HFF-Myc (cell line): ENCODE data around the gene NUP58.
A peak's percentile ranks its signal among the peaks of the same experiment; 100 is the strongest.

Experiments
- DNase-seq: peaks from one replicate; pipeline ENCODE4 v3.0.0-alpha.2; 2011; ENCODE audit warnings: low read depth; ENCODE audit errors: extremely low read depth
- H3K4me3 ChIP-seq: replicated peaks from 2 replicates; pipeline ENCODE4 v1.5.1; 2011; ENCODE audit warnings: low read depth, mild to moderate bottlenecking, control low read depth, low read length
- CTCF ChIP-seq: IDR thresholded peaks from 2 replicates; pipeline ENCODE4 v1.5.1; 2012; ENCODE audit warnings: mild to moderate bottlenecking, low read depth, low read length, control low read depth; ENCODE audit errors: missing control alignments

Gene NUP58

GRCh38 chr13:25371875-25372283, 70.5 kb downstream of the NUP58 start, which contains the start of gene ATP8A2:
ATP8A2 (plus strand) TSS chr13:25371974; CDS start chr13:25372213, 239 bp downstream.
- no peak for DNase-seq
- peak within 1 kb of the TSS; percentile 21; the same call in 1 of the 2 replicates for H3K4me3 ChIP-seq
- TF ChIP-seq CTCF: no peak

- peak overlapping the region; percentile 21; the same call in 1 of the 2 replicates for H3K4me3 ChIP-seq
- DNase-seq: no peak
- TF ChIP-seq CTCF: no peak
Observed at GRCh38 chr13:25372284-25373081, 71.1 kb downstream of the NUP58 start.

- DNase-seq: peak; percentile 5
- no peak overlapping the region for H3K4me3 ChIP-seq
- peak; percentile 54 for TF ChIP-seq CTCF
Observed at GRCh38 chr13:25375727-25376358, 74.4 kb downstream of the NUP58 start.

- TF ChIP-seq CTCF: no peak
- no peak overlapping the region for H3K4me3 ChIP-seq
- no peak for DNase-seq
Observed at GRCh38 chr13:25377244-25377962, 76.0 kb downstream of the NUP58 start.

- no peak for TF ChIP-seq CTCF
- no peak overlapping the region for H3K4me3 ChIP-seq
- no peak for DNase-seq
Observed at GRCh38 chr13:25378528-25378927, 77.1 kb downstream of the NUP58 start.

- no peak for DNase-seq
Observed at GRCh38 chr13:25379011-25379410, 77.6 kb downstream of the NUP58 start.

More at GRCh38 chr13:25379011-25379410, 77.6 kb downstream of the NUP58 start:
- H3K4me3 ChIP-seq: no peak overlapping the region
- TF ChIP-seq CTCF: no peak
